Sigmoid colon (tissue), 3 donors: ENCODE data around the gene SKI.

Source experiments
- POLR2A ChIP-seq, 2 donors: fragments of 450-650 bp; IDR thresholded peaks; one replicate each; pipeline ENCODE4 v1.6.1; 2016; ENCODE audit warnings: antibody characterized with exemption in 2 of 2, mild to moderate bottlenecking in 2 of 2, moderate library complexity in 2 of 2
- TF ChIP-seq, protein P1 (sequence below), 4 experiments: fragments of 450-650 bp in 3 of 4; fragments of 200-600 bp in 1 of 4; IDR thresholded peaks; one replicate each; pipeline ENCODE4 v1.5.1; 2016 to 2019; ENCODE audit warnings: antibody characterized with exemption in 4 of 4, mild to moderate bottlenecking in 3 of 4, moderate library complexity in 2 of 4

DNA sequence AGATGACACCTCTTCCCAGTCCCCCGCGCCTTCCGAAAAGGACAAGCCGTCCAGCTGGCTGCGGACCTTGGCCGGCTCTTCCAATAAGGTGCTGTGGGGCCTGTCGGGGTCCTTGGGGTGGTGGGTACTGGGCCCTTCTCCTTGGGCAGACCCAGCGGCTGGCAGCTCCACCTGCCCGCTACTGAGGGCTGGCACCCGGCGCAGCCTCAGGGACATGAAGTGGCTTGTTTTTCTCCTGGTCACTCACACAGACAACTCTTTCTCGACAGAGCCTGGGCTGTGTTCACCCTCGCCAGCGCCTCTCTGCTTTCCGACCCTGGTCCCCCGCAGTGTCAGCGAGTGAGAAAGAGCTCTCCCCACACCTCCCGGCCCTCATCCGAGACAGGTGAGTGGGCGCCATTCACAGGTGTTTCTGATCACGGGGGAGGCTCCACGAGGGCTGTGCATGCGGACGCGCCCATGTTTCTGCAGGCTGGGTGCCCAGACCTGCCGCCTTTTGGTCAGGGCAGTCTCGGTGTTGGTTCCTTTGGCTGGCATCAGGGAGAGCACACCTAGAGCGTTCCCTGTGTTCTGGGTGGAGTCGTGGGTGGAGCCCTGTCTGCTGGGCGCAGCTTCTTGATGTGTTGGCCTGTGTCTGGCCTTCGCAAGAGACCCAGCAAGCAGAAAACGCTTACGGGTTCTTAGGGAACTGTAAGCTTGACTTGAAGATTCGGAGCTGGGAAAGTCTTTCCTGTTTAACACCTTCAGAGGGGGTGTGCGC, 75.1 kb downstream of the SKI start:
- TF ChIP-seq, protein P1, sequence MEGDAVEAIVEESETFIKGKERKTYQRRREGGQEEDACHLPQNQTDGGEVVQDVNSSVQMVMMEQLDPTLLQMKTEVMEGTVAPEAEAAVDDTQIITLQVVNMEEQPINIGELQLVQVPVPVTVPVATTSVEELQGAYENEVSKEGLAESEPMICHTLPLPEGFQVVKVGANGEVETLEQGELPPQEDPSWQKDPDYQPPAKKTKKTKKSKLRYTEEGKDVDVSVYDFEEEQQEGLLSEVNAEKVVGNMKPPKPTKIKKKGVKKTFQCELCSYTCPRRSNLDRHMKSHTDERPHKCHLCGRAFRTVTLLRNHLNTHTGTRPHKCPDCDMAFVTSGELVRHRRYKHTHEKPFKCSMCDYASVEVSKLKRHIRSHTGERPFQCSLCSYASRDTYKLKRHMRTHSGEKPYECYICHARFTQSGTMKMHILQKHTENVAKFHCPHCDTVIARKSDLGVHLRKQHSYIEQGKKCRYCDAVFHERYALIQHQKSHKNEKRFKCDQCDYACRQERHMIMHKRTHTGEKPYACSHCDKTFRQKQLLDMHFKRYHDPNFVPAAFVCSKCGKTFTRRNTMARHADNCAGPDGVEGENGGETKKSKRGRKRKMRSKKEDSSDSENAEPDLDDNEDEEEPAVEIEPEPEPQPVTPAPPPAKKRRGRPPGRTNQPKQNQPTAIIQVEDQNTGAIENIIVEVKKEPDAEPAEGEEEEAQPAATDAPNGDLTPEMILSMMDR (IDR thresholded peaks at IDR 0.05): no peak
- no peak for TF ChIP-seq POLR2A (IDR thresholded peaks at IDR 0.05)
